ENCODE results near the gene KIAA0513.

DNA sequence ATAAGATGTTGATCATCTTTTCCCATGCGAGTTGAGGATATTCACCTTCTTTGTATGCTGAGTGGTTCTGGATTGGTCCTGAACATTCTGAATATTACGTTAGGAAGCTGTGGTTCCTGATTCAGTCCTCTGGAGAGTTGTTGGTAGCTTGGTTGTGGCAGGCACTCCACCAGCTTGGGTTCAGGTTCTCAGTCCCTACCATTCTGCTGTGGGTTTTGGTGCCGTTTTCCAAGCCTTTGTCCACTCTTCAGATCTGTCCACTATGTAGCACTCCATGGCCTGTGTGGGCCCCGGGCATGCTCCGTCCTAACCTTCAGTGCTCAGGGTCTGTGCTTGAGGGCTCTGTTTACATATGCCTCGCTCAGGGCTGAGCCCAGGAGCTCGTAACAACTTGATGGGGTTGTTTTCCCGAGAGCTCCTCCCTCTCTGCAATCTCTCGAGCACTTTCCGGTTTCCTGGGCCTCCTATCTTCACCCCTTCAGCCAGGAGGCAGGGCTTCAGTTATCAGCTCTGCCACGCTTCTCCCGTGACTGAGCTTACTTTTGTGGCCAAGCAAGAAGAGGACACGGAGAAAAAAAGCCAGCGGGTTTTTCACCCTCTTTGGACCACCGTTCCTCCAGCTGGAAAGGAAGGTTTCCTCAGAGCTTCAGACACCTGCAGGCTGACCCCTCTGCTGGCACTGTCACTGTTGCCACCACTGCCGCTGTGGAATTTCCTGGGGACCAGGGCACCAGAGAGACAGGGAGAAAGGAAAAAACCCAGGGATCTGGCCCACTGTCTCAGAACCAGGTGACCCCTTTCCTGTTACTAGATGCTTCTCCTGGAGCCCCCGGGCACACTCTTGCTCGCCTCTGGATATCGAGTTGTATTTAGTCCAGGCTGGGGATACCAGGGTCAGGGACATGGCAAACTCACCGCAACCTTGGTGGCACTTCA is 19.6 kb downstream of the KIAA0513 start:
- no peak for TF ChIP-seq POLR2A (IDR thresholded peaks at IDR 0.05)
- TF ChIP-seq, protein P1, sequence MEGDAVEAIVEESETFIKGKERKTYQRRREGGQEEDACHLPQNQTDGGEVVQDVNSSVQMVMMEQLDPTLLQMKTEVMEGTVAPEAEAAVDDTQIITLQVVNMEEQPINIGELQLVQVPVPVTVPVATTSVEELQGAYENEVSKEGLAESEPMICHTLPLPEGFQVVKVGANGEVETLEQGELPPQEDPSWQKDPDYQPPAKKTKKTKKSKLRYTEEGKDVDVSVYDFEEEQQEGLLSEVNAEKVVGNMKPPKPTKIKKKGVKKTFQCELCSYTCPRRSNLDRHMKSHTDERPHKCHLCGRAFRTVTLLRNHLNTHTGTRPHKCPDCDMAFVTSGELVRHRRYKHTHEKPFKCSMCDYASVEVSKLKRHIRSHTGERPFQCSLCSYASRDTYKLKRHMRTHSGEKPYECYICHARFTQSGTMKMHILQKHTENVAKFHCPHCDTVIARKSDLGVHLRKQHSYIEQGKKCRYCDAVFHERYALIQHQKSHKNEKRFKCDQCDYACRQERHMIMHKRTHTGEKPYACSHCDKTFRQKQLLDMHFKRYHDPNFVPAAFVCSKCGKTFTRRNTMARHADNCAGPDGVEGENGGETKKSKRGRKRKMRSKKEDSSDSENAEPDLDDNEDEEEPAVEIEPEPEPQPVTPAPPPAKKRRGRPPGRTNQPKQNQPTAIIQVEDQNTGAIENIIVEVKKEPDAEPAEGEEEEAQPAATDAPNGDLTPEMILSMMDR (IDR thresholded peaks at IDR 0.05), result no peak

Data from thyroid gland (tissue), 4 donors.